ENCODE data around the gene FNDC8.
"Not testable (repeated sequence)": the region's sequence is repeated elsewhere in the genome, so short reads cannot be mapped to it uniquely, and the experiment has no call there.

Gene FNDC8

GRCh38 chr17:35166526-35166925 is 45.1 kb downstream of the FNDC8 start:
- FAIRE-seq = no peak
- TF ChIP-seq CTCF (IDR thresholded peaks at IDR 0.05; ENCODE audit: insufficient read depth, missing control alignments) = no peak
- no peak for DNase-seq (ENCODE audit: insufficient read length, low spot score)

- FAIRE-seq (no peak), DNase-seq (ENCODE audit: insufficient read length, low spot score) (no peak)
- no peak for TF ChIP-seq CTCF (IDR thresholded peaks at IDR 0.05; ENCODE audit: insufficient read depth, missing control alignments)
These were observed 45.6 kb downstream of the FNDC8 start for GRCh38 chr17:35167046-35167445.

- FAIRE-seq (no peak), DNase-seq (ENCODE audit: insufficient read length, low spot score) (no peak)
- no peak for TF ChIP-seq CTCF (IDR thresholded peaks at IDR 0.05; ENCODE audit: insufficient read depth, missing control alignments)
These were observed 46.3 kb downstream of the FNDC8 start for GRCh38 chr17:35167666-35168065.

GRCh38 chr17:35169835-35170363 is 48.5 kb downstream of the FNDC8 start:
- DNase-seq (ENCODE audit: insufficient read length, low spot score) (no peak), FAIRE-seq (no peak)
- TF ChIP-seq CTCF (IDR thresholded peaks at IDR 0.05; ENCODE audit: insufficient read depth, missing control alignments) = no peak

DNA sequence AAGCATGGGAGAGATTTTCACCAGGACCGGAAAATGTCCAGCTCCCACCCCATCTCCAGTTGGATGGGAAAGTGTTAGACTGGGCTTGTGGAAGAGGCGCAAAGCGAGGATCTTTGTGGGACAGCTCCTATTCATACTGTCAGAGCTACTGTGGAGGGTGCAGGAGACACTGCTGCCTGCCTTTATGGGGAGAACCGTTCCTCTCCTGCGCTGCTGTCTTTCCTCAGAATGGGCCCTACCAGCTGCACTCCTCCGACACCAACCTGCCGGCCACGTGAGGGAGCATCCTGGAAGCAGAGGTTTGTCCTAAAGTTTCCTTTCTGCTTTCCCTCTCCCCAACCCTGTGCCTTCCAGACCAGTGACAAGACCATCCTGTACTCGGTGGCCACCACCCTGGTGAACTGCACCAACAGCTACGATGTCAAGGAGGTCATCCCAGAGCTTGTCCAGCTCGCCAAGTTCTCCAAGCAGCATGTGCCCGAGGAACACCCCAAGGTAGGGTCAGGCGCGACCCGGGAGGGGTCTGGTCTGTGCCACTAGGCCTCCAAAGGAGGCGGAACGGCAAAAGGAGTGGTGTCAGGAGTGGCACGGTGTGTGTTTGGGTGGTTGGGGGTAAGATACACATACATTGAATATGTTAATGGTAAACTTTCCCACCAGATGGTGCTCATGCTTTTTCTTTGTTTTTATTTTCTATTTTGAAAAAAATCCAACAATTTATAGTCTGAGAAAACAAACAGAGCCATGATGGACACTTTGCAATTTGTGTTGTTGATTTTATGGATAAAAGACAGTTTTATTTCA is 49.8 kb downstream of the FNDC8 start:
- no peak for DNase-seq (ENCODE audit: insufficient read length, low spot score)
- TF ChIP-seq CTCF (IDR thresholded peaks at IDR 0.05; ENCODE audit: insufficient read depth, missing control alignments) = no peak

GRCh38 chr17:35171834-35172233 is 50.4 kb downstream of the FNDC8 start:
- no peak for FAIRE-seq
- TF ChIP-seq CTCF (IDR thresholded peaks at IDR 0.05; ENCODE audit: insufficient read depth, missing control alignments) = no peak
- no peak for DNase-seq (ENCODE audit: insufficient read length, low spot score)

More for the DNA sequence above, 49.8 kb downstream of the FNDC8 start:
- FAIRE-seq = no peak

GRCh38 chr17:35172321-35172720 is 50.9 kb downstream of the FNDC8 start:
- FAIRE-seq; DNase-seq (ENCODE audit: insufficient read length, low spot score): not testable (repeated sequence)
